ENCODE results near the gene GHDC.

DNA sequence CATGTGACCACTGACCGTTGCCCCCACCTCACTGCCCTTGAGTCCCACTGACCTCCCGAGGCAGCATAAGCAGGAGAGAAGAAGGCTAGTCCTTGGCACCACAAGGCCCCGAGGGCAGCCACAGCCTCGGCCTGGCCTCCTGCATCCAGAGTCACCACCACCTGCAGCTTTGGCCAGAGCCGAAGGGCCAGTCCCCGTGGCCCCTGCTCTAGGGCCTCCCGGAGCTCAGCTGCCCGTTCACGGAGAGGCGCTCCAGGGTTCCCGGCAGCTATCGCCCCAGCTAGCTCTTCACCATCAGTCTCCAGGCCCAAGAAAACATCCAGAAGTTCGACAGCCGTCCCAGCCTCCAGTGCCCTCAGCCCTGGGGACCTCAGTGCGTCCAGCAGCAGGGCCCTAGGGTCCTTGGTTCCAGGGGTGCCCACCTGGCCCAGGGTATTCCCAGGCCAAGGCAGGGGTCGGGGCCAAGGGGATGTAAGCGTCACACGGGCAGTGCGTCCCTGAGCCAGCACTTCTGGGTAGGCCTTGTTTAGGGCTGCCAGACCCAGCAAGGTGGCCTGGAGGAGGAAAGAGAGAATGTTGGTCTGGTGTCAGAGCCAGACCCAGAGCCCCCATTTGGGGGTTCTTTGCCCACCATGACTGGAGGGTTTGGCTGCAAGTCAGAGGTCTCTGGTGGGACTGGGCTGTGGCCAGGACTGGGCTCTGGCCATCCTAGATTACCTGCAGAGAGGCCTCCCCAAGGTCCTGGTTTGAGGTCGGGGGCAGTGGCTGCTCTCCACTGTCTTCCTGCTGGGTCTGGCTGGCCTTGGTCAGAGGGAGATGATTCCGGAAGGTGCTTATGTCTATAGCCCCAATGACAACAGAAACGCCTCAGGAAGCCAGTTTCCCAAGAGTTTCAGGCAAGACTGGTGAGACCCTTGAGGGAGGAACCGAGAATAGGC, 1.8 kb downstream of the GHDC start:
- TF ChIP-seq, protein P1, sequence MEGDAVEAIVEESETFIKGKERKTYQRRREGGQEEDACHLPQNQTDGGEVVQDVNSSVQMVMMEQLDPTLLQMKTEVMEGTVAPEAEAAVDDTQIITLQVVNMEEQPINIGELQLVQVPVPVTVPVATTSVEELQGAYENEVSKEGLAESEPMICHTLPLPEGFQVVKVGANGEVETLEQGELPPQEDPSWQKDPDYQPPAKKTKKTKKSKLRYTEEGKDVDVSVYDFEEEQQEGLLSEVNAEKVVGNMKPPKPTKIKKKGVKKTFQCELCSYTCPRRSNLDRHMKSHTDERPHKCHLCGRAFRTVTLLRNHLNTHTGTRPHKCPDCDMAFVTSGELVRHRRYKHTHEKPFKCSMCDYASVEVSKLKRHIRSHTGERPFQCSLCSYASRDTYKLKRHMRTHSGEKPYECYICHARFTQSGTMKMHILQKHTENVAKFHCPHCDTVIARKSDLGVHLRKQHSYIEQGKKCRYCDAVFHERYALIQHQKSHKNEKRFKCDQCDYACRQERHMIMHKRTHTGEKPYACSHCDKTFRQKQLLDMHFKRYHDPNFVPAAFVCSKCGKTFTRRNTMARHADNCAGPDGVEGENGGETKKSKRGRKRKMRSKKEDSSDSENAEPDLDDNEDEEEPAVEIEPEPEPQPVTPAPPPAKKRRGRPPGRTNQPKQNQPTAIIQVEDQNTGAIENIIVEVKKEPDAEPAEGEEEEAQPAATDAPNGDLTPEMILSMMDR (IDR thresholded peaks at IDR 0.05): no peak
- no peak for TF ChIP-seq POLR2A (IDR thresholded peaks at IDR 0.05)
